Activated CD8-positive, alpha-beta memory T cell treated with anti-CD3 and anti-CD28 coated beads, Interleukin-2, amount 10 ng/mL, durations not matched to agents 7 days and 5 days (primary cell): Measurements from ENCODE around the gene TMEM43. TPM values are rescaled to one million over a fixed set of nuclear protein-coding genes. Genes with fewer than 3 reads are reported as not detected.
A peak's percentile ranks its signal among the peaks of the same experiment; 100 is the strongest.

ENCODE experiments used
- ATAC-seq: fragments of 150-1000 bp; cut with Tn5 transposase; one replicate; pipeline ENCODE4 v1.10.0; 2021; ENCODE audit warnings: moderate library complexity
- CTCF ChIA-PET: fragments of 350-600 bp; sonication (Branson Sonifier 250); formaldehyde crosslinking; loops from one replicate; lab custom pipeline; 2021; ENCODE audit warnings: antibody characterized with exemption; lab: Charles Lee
- DNase-seq: peaks from one replicate; pipeline ENCODE4 v3.0.0-alpha.2; 2020
- H3K27ac Mint-ChIP-seq: one replicate; pipeline ENCODE4 v1.8.0; 2021; ENCODE audit warnings: mild to moderate bottlenecking, mixed read lengths
- H3K27me3 Mint-ChIP-seq: one replicate; pipeline ENCODE4 v1.8.0; 2021; ENCODE audit warnings: mixed read lengths
- H3K36me3 Mint-ChIP-seq: one replicate; pipeline ENCODE4 v1.8.0; 2021; ENCODE audit warnings: mild to moderate bottlenecking, mixed read lengths
- H3K4me1 Mint-ChIP-seq: one replicate; pipeline ENCODE4 v1.8.0; 2021; ENCODE audit warnings: mixed read lengths
- H3K4me3 Mint-ChIP-seq: one replicate; pipeline ENCODE4 v1.8.0; 2021; ENCODE audit warnings: mild to moderate bottlenecking, moderate library complexity, mixed read lengths
- H3K9me3 Mint-ChIP-seq: one replicate; pipeline ENCODE4 v1.8.0; 2022; ENCODE audit warnings: low read depth, mixed read lengths
- total RNA-seq, 2 experiments: library from RNA; stranded (reverse); gene quantifications; one replicate each; pipeline ENCODE4 v1.2.3, GENCODE V29; 2021

The TMEM43 gene
- total RNA-seq, 2 experiments from 2014 or later = 27.6 to 31.8 TPM

GRCh38 chr3:14126017-14126886 is 1.4 kb downstream of the TMEM43 start:
- CTCF ChIA-PET = interaction anchor here (1.3 to 3.3 kb wide), 4 partner anchors 12 to 77 kb away, joined by 5 to 19 read pairs (median 12); partner anchors contain the start of genes LSM3 and XPC
- Mint-ChIP-seq H3K4me3 (peak overlapping the region; percentile 99), H3K4me1 (peaks cover 53% of the 10 kb centered on the region), H3K36me3 (peaks cover 38% of the 10 kb centered on the region), H3K27ac (peak overlapping the region; percentile 88), H3K9me3 (no peaks in the 10 kb centered on the region), H3K27me3 (no peaks in the 10 kb centered on the region)
- DNase-seq = no peak
- no peak for ATAC-seq

DNA sequence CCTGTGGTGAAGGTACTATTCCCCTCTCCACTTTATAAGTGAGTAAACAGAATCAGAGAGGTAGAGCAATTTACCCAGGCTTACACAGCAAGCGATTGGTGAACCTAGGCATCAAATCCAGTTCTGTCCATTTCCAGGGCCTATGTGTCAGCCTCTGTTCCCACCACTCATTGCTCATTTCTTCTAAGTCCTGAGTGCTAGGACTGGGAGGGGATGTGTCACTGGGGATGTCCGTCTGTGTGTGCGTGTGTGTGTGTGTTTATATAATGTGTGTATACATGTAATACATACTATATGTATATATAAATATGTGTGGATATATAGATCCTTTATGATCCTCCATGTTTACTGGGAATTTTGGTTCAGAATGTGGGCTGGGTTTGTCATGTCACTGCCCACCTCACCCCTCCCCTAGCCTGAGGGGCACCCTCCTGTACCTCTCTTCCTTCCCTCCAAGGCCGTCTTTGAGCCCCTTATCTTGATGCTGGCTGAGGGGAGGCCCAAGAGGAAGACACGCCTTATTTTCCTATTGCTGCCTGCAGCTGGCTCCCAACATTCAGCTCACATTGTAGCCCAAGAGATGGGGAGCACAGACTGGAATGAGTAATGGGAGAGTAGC is 2.1 kb downstream of the TMEM43 start:
- Mint-ChIP-seq H3K4me1 (peaks cover 49% of the 10 kb centered on the region), H3K27ac (no peak overlapping the region), H3K36me3 (peaks cover 36% of the 10 kb centered on the region), H3K27me3 (no peaks in the 10 kb centered on the region), H3K9me3 (no peaks in the 10 kb centered on the region), H3K4me3 (no peak overlapping the region)
- DNase-seq (peak; percentile 26), ATAC-seq (no peak)
- CTCF ChIA-PET = interaction anchor here (3.3 kb wide), 1 partner anchor 18 kb away, joined by 18 read pairs; no protein-coding TSS in a partner anchor

DNA sequence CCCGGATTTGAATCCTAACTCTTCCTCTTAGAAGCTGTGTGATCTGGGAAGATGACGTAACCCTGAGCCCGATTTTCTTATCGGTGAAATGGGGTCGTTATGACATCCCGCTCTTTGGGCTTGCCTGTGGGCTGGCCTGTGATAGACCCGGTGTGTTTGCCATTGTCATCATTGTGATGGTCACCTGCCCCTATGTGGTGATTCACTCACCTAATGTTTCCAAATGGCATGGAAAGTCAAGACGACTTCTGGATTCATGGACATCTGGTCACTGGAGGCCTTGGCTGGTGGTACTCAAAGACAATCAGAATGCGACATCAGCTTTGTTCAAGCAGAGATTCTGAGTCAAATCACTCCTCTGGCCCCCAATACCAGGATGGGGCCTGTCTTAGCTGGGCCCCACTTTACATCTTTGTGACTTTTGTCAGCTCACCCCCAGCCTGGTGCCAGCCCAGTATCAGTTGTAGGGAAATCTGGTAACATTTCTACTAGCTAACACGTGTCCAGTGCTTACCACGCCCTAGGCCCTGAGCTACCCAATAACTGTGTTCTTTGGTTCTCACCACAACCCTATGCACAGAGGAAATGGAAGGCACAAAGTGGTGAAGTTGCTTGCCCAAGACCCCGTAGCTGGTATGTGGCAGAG is 2.8 kb downstream of the TMEM43 start:
- CTCF ChIA-PET = no interaction called here
- H3K4me3 Mint-ChIP-seq = no peak overlapping the region
- no peaks in the 10 kb centered on the region for H3K9me3 Mint-ChIP-seq
- DNase-seq (peak; percentile 40), ATAC-seq (no peak)
- peaks cover 34% of the 10 kb centered on the region for H3K36me3 Mint-ChIP-seq
- H3K4me1 Mint-ChIP-seq = peaks cover 43% of the 10 kb centered on the region
- H3K27me3 Mint-ChIP-seq = no peaks in the 10 kb centered on the region
- peak overlapping the region; percentile 59 for H3K27ac Mint-ChIP-seq

- Mint-ChIP-seq H3K27me3 (no peaks in the 10 kb centered on the region), H3K36me3 (peaks cover 34% of the 10 kb centered on the region), H3K27ac (no peak overlapping the region), H3K4me3 (no peak overlapping the region), H3K4me1 (peaks cover 32% of the 10 kb centered on the region), H3K9me3 (no peaks in the 10 kb centered on the region)
- CTCF ChIA-PET = interaction anchor here (0.6 kb wide), 1 partner anchor 248 kb away, joined by 4 read pairs; no protein-coding TSS in a partner anchor
- DNase-seq = no peak
- ATAC-seq = no peak
These were observed 3.9 kb downstream of the TMEM43 start for GRCh38 chr3:14128724-14129123.

DNA sequence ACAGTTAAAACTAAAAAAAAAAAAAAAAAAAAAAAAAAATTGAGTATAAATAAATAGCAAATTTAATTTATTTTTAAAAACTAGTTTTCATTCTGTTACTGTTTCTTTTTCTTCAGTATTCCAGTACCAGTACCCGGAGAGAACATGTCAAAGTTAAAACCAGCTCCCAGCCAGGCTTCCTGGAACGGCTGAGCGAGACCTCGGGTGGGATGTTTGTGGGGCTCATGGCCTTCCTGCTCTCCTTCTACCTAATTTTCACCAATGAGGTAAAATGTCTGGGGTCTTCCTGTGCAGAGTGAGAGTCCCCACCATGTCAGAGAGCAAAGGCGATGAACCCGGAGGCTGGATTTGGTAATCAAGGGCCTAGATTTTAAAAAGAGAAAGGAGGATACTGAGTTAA is 4.4 kb downstream of the TMEM43 start:
- H3K4me3 Mint-ChIP-seq = no peak overlapping the region
- CTCF ChIA-PET = interaction anchor here (0.6 to 0.7 kb wide), 3 partner anchors 11 to 345 kb away, joined by 4 to 5 read pairs (median 4); no protein-coding TSS in a partner anchor
- H3K4me1 Mint-ChIP-seq = peaks cover 29% of the 10 kb centered on the region
- H3K27me3 Mint-ChIP-seq = no peaks in the 10 kb centered on the region
- no peaks in the 10 kb centered on the region for H3K9me3 Mint-ChIP-seq
- peaks cover 34% of the 10 kb centered on the region for H3K36me3 Mint-ChIP-seq
- ATAC-seq (no peak), DNase-seq (no peak)
- no peak overlapping the region for H3K27ac Mint-ChIP-seq

DNA sequence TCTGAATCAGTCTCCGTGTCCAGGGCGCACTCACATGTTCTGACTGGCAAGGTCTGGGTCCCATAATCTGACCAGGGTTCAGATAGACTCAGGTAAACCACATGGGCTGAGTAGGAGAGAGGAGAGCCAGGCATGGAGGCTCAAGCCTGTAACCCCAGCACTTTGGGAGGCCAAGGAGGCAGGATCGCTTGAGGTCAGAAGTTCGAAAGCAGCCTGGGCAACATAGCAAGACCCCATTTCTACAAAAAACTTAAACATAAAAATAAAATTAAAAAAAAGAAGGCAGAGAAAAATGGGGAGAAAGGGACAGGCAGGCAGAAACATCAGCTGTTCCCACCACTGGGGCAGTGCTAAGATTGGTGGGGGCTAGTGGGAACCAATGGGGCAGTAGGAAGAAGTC is 5.4 kb downstream of the TMEM43 start:
- Mint-ChIP-seq H3K4me3 (no peak overlapping the region), H3K27me3 (no peaks in the 10 kb centered on the region), H3K36me3 (peaks cover 35% of the 10 kb centered on the region), H3K27ac (no peak overlapping the region), H3K9me3 (no peaks in the 10 kb centered on the region), H3K4me1 (peaks cover 29% of the 10 kb centered on the region)
- CTCF ChIA-PET = no interaction called here
- ATAC-seq (no peak), DNase-seq (no peak)

- Mint-ChIP-seq H3K27me3 (no peaks in the 10 kb centered on the region), H3K4me3 (no peak overlapping the region), H3K36me3 (peaks cover 35% of the 10 kb centered on the region), H3K27ac (no peak overlapping the region), H3K9me3 (no peaks in the 10 kb centered on the region), H3K4me1 (peaks cover 29% of the 10 kb centered on the region)
- ATAC-seq = no peak
- CTCF ChIA-PET = no interaction called here
- DNase-seq = no peak
These were observed 5.9 kb downstream of the TMEM43 start for GRCh38 chr3:14130707-14131106.

- CTCF ChIA-PET = interaction anchor here (1.0 kb wide), 1 partner anchor 130 kb away, joined by 3 read pairs; no protein-coding TSS in a partner anchor
- no peak overlapping the region for H3K4me3 Mint-ChIP-seq
- DNase-seq (no peak), ATAC-seq (no peak)
- H3K9me3 Mint-ChIP-seq = no peaks in the 10 kb centered on the region
- H3K4me1 Mint-ChIP-seq = peaks cover 25% of the 10 kb centered on the region
- H3K27ac Mint-ChIP-seq = no peak overlapping the region
- peaks cover 40% of the 10 kb centered on the region for H3K36me3 Mint-ChIP-seq
- no peaks in the 10 kb centered on the region for H3K27me3 Mint-ChIP-seq
These were observed 6.3 kb downstream of the TMEM43 start for GRCh38 chr3:14131134-14131533.

DNA sequence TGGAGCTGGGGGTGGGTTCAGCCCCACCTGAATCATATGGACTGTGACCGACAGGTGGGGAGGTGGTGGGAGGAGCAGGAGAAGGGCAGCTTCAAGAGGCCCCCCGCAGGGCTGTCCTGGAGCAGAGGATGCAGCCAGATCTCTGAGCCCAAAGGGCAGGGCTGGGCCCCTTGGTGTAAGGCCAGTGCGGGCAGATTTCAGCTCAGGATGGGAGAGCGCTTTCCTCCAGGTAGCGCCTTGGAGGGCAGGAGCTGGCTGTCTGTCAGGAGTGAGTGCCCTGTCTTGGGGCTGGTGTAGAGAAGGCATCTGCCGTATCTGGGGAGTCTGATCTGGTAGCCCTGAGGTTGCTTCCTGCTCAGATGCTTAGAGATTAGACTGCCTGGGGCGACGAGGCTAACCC is 7.3 kb downstream of the TMEM43 start:
- H3K4me1 Mint-ChIP-seq = peaks cover 16% of the 10 kb centered on the region
- ATAC-seq = no peak
- no peaks in the 10 kb centered on the region for H3K9me3 Mint-ChIP-seq
- no peak overlapping the region for H3K4me3 Mint-ChIP-seq
- CTCF ChIA-PET = interaction anchor here (1.0 kb wide), 1 partner anchor 129 kb away, joined by 3 read pairs; no protein-coding TSS in a partner anchor
- DNase-seq = no peak
- no peak overlapping the region for H3K27ac Mint-ChIP-seq
- peaks cover 42% of the 10 kb centered on the region for H3K36me3 Mint-ChIP-seq
- H3K27me3 Mint-ChIP-seq = no peaks in the 10 kb centered on the region

- no peak for DNase-seq
- no peaks in the 10 kb centered on the region for H3K27me3 Mint-ChIP-seq
- peaks cover 10% of the 10 kb centered on the region for H3K4me1 Mint-ChIP-seq
- H3K36me3 Mint-ChIP-seq = peaks cover 37% of the 10 kb centered on the region
- no peaks in the 10 kb centered on the region for H3K9me3 Mint-ChIP-seq
- no peak for ATAC-seq
- H3K4me3 Mint-ChIP-seq = no peak overlapping the region
- CTCF ChIA-PET = no interaction called here
- H3K27ac Mint-ChIP-seq = no peak overlapping the region
These were observed 7.8 kb downstream of the TMEM43 start for GRCh38 chr3:14132689-14133088.

- peaks cover 31% of the 10 kb centered on the region for H3K36me3 Mint-ChIP-seq
- DNase-seq = no peak
- no peak overlapping the region for H3K4me3 Mint-ChIP-seq
- CTCF ChIA-PET = no interaction called here
- no peaks in the 10 kb centered on the region for H3K9me3 Mint-ChIP-seq
- H3K4me1 Mint-ChIP-seq = peaks cover 4% of the 10 kb centered on the region
- no peak overlapping the region for H3K27ac Mint-ChIP-seq
- ATAC-seq = no peak
- H3K27me3 Mint-ChIP-seq = no peaks in the 10 kb centered on the region
These were observed 8.4 kb downstream of the TMEM43 start for GRCh38 chr3:14133188-14133800.

GRCh38 chr3:14133876-14134275 is 9.0 kb downstream of the TMEM43 start:
- DNase-seq (no peak), ATAC-seq (no peak)
- Mint-ChIP-seq H3K9me3 (no peaks in the 10 kb centered on the region), H3K4me1 (no peaks in the 10 kb centered on the region), H3K27me3 (no peaks in the 10 kb centered on the region), H3K36me3 (peaks cover 25% of the 10 kb centered on the region), H3K4me3 (no peak overlapping the region), H3K27ac (no peak overlapping the region)
- CTCF ChIA-PET = no interaction called here

DNA sequence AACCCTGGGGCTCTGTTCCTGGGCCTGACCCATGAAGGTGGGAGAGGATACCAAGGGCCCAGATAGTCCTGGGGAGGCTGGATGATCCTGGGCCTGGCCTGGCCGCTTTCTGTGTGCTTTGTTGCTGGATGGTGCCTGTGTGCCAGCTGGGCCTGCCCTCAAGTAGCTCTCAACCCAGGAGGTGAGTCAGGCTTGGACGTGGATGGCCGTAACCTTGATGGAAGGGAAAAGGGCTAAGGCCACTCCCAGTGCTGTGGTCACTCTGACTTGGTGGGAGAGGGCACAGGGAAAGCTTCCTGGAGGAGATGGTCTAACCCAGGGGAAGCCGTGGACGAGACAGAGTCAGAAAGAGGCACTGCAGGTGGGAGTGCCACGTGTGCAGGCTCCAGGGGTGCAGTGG is 9.4 kb downstream of the TMEM43 start:
- Mint-ChIP-seq H3K4me3 (no peak overlapping the region), H3K36me3 (peaks cover 22% of the 10 kb centered on the region), H3K27ac (no peak overlapping the region), H3K27me3 (no peaks in the 10 kb centered on the region), H3K4me1 (no peaks in the 10 kb centered on the region), H3K9me3 (no peaks in the 10 kb centered on the region)
- ATAC-seq = no peak
- CTCF ChIA-PET = no interaction called here
- DNase-seq = no peak
